NCI-H2171 treated with DMSO at 0.1 percent for 48 hours (cell line): ENCODE measurements around the gene NAP1L1.

ENCODE experiments used
- DNase-seq: peaks from one replicate; lab custom pipeline; 2025; lab: John Stamatoyannopoulos, UW

Gene NAP1L1

DNA sequence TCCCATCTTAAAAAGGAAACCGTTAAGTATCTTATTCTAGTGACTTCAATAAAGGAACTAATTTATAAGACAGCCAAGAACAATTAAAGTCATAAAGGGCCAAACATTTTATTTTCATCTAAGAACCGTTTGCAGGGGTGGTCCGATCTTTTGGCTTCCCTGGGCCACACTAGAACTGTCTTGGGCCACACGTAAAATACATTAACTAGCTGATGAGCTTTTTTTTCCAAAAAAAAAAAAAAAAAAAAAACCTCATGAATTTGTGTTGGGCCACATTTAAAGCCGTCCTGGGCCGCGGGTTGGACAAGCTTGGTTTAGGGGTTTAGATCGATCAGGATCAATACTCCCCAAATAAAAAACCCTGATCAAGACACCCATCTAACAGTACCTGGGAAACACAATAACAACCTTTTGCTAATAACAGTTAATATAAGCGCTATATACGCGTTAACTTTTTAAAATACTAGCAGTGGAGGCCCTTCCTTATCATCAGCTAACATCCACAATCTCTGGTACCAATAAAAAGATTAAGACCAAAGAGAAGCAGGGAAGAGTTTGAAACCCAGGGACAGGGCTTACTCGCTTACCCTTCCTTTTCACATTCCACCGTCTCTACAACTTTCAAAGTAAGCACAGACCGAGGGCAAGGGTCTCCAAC lies 1.1 kb downstream of the NAP1L1 start:
- no peak for DNase-seq

DNA sequence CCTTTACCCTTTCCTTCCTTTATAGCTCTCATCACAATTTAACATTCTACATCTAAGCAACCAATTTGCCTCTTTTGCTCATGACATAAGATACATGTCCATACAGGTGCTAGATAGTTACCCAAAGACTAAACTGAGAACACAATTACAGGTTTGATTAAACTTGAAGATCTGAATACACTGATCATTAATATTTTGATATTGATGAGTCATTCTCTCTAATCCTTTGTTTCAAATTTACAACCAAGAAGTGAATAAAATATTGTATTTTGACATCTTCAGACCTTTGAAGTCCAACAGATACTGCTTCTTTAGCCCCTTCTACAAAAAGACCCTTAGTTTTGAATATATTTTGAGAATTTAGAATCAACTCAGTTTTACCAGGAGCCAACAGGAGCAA lies 2.6 kb downstream of the NAP1L1 start:
- DNase-seq: no peak

DNA sequence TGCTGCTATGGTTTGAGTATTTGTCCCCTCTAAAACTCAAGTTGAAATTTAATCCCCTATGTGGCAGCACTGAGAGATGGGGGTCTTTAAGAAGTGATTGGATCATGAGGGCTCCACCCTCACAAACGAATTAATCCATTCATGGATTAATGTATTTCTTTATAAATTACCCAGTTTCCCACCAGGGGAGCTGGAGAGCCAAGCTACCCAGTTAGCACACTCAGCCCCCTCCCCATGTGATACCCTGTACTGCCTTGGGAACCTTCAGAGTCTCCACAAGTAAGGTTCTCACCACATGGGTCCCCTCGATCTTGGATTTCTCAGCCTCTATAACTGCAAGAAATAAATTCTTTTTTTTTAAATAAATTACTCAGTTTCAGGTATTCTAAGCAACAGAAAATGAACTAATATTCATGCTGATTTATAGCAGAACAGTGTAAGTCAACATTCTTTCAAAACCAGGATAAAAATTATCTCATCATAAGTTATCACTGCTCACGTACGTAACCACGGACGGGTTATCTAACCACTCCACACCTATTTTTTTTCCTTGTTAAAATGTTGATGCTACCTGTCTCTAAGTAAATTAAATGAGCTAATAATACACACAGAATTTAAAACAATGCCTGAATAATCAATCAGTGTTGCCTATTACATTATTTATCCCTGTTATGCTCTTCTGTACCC lies 3.6 kb downstream of the NAP1L1 start:
- DNase-seq: no peak

DNA sequence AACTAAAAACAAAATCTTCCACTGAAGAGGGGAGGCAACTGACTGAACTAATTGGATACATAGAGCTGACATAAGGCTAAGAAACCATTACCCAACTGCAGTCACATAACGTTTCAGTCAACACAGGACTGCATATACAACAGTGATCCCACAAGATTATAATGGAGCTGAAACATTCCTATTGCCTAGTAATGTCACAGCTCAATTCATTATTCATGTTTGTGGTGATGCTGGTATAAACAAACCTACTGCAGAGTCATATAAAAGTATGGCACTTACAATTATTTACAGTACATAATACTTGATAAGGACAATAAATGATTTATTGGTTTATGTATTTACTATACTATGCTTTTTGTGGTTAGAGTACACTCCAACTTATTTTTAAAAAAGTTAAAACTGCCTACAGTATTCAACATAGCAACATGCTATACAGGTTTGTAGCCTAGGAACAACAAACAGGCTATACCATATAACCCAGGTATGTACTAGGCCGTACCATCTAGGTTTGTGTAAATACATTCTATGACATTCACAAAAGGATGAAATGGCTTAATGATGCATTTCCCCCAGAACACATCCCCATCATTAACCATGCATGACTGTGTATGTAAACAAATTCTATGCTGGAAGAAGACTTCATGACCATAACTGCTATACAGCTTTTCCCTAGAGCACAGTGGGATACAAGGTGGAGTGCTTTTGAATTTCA lies 4.3 kb downstream of the NAP1L1 start:
- no peak for DNase-seq

DNA sequence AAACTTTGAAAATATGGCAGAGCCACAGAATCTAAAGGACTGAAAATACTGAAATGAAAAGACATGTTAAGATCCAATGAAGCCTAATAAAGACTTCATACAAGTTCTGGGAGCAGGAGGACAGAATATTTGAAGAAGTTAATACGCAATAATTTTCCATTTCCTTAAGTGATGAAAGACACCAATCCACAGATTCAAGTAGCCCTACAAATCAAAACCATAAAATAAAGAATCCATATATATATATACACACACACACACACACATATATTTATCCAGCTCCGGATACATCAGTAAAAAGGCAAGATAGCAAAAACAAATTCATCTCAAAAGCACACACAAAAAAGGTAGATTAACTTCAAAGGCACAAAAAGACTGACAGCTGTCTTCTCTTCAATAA lies 5.7 kb downstream of the NAP1L1 start:
- DNase-seq: no peak

DNA sequence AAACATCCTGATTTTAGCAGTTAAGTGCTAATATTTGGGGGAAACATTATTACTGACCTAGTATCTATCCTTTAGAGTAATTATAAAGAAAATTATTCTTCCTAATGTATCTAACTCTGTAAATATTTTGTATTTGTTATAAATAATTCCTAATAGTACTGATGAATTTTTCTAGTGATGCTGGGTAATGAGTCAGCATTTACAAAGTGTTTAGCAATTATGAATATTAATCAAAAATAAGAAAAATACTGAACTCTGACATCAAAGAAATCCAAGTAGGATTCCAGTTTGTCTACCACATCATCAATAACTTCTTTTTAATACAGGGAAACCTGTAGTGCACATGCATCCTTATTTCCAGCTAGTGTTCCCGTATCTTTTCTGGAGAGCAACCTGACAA lies 9.0 kb downstream of the NAP1L1 start:
- no peak for DNase-seq

DNA sequence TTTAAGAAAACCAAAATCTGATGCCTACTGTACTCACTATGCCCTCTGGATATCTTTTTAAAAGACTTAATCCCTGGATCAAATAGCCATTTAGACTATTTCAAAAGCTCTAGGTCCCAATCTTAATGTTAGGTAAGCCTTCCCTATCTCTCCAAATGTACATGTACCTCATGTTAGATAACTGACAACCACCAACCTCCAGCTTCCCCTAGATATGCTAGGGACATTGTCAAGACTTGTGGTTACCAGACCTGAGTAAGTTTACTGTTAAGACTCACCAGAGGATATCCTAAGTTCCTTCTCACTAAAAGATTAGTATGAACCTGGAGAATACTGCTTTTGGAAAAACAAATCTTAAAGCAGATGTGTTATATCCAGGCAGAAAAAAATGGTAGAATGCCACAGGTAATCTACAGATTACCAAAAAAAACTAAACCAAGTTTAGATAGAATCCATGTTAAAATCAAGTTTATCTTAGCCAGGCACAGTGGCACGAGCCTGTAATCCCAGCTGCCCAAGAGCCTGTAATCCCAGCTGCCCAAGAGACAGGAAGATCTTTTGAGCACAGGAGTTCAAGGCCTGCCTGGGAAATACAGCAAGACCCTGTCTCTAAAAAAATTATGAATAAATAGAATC lies 9.7 kb downstream of the NAP1L1 start:
- no peak for DNase-seq

DNA sequence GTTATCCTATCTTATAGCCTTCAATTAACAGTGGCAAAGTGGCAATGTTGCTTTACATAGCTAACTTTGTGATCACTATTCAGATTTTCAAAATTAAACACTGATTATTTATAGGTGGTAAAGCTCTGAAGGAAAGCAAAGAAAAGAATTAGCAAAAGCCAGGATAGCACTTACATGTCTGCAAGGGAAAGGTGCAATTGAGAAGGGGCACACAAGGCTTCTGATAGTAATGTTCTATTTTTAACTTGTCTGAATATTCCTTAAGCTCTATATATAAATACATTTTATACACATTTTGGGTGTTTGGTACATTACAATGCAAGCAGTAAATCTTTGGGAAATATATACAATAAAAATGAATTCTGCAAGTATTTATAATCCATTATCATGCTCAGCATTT lies 10.9 kb downstream of the NAP1L1 start:
- no peak for DNase-seq

DNA sequence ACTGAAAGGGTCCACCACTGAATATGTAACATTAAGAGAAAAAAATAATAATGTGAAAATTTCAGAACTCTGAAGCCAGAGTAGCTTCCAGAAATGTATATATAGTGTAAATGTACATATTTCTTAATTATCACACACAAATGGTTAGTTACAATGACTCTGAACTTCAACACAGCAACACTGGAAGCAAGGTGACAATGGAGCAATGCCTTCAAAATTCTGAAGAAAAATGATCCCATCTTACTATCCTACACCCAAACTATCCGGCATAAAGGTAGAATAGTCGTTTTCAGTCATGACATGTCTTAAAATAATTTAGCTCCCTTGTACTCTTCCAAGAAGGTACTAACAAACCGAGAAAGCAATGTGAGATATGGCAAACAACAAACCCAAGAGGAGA lies 11.9 kb downstream of the NAP1L1 start:
- DNase-seq: no peak

DNA sequence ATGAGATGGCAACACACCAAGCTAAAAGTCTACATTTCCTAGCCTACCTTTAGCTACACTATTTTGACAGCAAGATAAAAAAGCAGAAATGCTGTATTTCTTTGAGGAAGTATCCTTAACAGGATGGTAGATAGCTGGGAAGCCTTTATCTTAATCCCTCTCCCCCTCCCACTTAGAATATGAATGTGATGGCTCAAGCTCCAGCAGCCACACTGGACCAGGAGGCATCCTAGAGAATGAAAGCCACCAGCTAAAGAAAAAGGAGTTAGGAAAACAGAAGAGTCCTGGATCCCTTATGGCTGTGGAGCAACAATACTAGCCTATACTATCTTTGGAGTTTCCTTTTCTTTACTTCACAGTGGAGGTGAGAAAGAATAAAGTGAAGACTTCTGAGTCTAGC lies 15.1 kb downstream of the NAP1L1 start:
- no peak for DNase-seq

DNA sequence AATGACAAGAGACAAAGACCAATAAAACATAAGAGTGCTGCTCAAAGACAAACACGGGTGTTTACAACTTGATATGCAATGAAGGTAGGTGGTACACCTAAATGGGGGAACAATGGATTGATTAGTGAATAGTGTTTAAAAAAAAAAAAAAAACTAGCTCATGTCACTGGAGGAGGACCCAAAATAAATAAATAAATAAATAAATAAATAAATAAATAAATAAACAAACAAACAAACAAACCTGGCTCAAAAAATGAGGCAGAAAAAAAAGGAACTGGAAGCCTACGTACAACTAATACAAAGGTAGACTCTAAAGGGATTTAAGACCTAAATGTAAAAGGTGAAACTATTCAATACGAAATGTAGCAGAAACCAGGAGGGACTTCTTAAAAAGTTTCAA lies 18.6 kb downstream of the NAP1L1 start:
- no peak for DNase-seq

DNA sequence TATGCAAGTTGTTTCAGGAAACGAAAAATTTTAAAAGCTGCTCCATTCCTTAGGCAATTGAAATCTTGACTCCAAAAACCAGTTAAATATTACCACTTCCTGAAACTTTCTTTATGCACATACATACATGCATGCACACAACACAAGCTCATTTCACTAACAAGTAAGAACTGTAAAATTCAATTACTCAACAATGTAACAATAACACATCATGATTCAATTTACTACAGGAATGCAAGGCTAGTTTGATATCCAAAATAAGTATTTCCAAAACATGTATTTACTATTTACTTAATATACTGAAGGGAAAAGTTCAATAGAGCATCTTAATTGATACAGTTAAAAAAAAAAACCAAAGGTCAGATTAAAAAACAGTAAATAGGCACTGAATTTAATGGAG lies 19.6 kb downstream of the NAP1L1 start:
- DNase-seq: no peak

DNA sequence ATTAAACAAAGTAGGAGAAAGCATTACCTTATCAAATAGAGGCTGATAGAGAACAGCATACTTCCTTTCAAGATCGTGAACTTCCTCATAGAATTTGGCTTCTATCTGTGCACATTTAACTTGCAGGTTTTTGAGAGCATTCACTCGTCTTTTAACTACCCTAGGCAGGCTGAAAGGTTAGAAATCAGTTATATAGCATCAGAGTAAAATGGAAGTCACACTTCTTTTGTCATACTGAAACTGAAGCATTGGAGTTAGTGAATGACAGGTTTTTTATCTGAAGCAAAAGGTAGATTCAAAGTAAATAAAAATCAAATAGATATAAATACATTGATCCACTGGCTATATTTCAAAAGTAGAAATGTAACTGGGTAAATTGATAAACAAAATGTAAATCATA lies 24.4 kb downstream of the NAP1L1 start:
- no peak for DNase-seq

DNA sequence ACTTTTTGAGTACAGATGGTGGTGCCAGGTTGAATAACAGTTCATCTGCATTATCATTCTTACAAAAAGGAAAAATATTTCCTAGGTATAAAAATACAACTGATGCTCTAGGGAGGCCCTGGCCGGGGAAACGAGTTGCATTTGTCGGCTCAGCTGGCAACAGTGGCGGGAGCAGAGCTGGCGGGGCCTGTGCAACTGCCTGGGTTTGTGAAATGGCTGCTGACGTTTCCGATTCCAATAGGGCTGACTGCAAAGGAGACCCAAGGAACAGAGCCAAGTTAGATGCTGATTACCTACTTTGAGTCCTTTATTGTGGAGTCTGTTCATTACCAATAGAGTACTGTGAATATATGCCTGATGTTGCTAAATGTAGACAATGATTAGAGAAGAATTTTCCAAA lies 27.2 kb downstream of the NAP1L1 start:
- no peak for DNase-seq

DNA sequence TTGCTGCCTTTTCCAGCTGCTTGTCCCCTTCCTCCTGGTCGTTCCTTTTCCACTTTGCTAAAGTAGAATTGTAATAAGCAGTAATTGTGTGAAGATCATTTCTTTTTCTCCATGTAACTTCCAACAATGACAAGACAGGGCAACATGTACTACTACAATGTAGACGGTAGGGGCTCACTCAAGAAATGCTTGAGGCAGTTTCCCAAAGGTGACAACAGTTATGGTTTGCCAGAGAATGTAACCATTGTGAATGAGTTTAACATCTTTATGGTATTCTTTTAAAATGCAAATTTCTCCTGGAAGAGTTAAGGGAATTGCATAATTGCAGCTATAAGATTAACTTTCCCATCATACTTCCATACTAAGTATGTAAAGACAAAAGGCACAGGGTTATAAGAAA lies 29.1 kb downstream of the NAP1L1 start:
- DNase-seq: no peak

DNA sequence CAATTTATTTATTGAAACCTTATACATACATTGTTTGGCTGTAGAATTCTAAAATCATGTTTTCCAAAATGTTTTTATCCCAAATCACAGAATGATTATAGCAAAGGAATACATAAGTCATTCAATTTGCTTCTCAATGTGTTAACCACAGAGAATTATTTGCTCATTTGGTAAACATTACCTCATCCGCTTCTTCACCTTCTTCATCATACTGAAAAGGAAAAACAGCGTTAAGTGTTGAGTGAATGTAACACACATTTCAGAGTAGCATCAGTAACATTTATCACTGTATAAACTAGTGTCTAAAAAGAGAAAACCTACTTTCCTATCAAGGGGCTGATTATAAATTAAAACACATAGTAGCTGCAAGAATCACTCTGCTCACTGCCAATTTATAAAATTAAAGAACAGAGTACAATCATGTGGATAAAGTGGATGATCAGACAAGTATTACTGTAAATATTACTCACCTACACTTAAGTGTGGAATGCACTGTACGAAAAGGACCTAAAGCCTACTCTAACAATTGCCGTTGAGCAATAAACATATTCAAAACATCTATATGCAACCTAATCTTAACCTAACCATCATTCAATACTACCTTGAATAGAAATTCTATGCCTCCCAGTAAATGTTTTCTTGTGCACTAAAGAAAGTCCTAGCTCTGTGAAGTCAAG lies 34.8 kb downstream of the NAP1L1 start:
- DNase-seq: no peak

DNA sequence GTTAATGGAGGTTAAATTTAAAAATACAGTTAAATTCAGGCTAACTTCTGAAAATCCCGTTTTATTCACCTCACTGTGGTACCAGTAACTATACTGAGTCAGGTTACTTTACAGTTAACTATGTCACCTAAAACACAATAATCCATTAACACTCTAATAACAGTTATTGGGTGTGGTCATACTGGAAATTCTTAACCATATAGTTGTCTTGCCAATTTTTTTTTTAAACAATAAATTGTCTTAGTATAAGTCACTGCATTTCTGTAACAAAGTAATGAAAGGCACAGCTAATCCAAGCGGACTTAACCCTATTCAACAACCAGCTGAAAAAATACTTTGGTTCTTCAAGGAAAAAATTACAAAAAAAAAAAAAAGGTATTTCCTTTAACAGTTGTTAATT lies 36.7 kb downstream of the NAP1L1 start:
- no peak for DNase-seq

DNA sequence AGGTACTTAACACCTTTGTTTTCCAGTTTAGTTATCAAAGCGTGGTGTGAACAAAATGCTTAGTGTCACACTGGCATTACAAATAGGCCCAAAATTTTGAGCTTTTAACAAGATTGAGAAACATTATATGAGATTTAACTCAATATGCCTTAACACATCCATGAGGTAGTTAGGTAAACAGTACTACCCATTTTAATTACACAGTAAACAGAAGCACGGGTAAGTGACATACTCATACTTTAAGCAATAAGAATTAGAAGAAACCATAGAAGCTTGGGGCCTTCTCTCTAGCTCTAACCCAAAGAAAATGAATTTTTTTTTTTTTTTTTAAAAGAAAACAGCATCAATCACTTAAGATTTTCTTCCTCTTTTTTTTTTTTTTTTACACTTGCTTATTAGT lies 37.4 kb downstream of the NAP1L1 start:
- DNase-seq: no peak

DNA sequence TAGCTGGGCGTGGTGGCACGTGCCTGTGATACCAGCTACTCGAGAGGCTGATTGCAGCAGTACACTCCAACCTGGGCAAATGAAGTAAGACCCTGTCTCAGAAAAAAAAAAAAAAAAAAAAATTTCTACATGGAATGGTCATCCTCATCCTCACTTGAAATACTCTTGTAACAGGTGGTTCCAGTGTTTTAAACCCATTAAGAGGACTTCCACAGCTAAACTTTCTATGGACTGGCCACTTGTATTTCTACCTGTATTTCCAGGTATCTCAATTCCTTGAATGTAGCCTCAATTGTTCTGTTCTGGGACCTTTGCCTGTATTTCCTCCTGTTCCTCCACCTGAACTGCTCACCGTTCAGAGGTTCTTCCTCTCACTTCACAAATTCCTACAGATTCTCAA lies 41.1 kb downstream of the NAP1L1 start:
- DNase-seq: no peak

DNA sequence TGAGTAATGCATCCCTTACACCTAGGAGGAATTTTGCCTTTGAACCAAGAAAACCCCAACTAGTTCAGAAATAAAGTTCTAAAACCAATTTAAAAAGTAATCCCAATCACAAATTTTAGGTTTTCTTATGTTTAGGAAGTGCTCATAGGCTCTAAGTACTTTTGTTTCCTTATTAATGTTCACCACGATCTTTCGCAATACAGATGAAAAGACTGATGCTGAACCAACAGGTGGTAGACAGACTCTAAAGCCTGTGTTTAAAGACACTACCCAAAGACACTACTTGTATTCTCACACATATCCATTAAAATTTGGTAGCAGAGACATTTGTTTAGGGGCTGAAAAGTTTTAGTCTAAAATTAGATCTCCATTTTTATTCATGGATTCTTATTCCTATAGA lies 42.3 kb downstream of the NAP1L1 start:
- DNase-seq: no peak

DNA sequence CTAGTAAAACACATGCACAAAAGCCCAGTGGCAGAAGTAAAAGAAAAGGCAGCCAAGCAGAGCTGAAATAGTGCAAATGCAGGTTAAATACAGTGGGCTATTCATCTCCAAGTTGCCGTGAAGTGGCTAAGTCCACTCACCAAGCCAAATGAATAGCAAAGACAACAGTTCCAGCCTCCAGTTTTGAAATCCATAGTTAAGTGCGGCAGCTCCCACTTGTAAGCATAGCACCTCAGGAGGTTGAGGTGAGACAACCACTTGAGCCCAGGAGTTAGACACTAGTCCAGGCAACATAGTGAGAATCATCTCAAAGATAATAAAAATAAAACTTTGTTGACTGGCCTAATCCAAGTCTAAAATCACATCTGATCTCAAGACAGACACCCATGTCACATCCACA lies 43.1 kb downstream of the NAP1L1 start:
- no peak for DNase-seq

DNA sequence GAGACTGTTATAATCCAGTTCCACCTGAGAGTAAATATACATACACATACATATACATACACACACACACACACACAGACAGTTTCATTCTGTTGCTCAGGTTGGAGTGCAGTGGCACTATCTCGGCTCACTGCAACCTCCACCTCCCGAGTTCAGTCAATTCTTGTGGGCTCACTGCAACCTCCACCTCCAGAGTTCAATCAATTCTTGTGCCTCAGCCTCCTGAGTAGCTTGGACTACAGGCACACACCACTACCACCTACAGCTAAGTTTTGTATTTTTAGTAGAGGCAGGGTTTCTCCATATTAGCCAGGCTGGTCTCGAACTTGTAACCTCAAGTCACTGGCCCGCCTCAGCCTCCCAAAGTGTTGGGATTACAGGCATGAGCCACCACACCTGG lies 44.0 kb downstream of the NAP1L1 start:
- no peak for DNase-seq

DNA sequence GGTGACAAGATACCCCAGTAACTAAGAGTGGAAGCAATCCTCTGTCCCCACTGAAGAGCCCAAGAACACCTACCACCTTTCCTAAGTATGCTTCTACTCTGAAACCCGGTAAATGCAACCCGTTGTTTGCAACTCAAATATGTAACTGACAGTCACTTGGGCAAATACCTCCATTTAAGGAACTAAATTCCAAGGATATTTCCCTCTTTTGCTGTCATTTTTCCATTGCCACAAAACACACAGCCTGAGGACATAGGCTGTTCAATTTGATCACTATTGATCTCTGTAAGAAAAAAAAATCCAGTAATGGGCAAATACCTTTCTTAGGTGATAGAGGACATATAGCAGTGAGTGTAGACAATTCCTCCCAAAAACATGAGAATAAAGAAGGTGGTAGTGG lies 46.3 kb downstream of the NAP1L1 start:
- DNase-seq: no peak
